GM19238 (cell line): ENCODE measurements around the gene IRX4.

ENCODE experiments used
- DNase-seq: peaks from one replicate; pipeline ENCODE4 v3.0.0; 2011; ENCODE audit warnings: low spot score; ENCODE audit not compliant: insufficient read length

Gene IRX4

GRCh38 chr5:1892685-1893445, 10.1 kb upstream of the IRX4 start:
- DNase-seq = no peak

- no peak for DNase-seq
Observed at GRCh38 chr5:1892211-1892610, 9.5 kb upstream of the IRX4 start.

DNA sequence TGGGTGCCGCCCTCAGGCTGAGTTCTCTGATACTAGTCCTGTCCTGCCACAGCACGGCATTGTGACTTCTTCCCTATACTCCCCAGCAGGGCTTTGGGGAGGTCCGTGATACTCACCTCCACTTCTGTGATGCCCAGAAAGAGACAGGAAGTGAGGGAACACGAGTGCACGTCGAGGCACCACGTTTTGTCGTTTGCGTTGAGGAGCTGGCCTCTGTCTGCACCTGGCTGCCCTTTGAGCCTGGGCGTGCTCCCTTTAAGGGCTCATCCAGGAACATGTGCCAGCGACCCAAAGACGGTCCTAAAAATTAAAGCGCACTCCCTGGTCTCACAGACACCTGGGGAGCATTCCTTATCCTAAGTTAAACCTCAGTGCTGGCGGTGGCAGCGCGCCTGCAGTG, 8.7 kb upstream of the IRX4 start:
- DNase-seq = no peak

GRCh38 chr5:1890296-1890695, 7.6 kb upstream of the IRX4 start:
- DNase-seq = no peak

DNA sequence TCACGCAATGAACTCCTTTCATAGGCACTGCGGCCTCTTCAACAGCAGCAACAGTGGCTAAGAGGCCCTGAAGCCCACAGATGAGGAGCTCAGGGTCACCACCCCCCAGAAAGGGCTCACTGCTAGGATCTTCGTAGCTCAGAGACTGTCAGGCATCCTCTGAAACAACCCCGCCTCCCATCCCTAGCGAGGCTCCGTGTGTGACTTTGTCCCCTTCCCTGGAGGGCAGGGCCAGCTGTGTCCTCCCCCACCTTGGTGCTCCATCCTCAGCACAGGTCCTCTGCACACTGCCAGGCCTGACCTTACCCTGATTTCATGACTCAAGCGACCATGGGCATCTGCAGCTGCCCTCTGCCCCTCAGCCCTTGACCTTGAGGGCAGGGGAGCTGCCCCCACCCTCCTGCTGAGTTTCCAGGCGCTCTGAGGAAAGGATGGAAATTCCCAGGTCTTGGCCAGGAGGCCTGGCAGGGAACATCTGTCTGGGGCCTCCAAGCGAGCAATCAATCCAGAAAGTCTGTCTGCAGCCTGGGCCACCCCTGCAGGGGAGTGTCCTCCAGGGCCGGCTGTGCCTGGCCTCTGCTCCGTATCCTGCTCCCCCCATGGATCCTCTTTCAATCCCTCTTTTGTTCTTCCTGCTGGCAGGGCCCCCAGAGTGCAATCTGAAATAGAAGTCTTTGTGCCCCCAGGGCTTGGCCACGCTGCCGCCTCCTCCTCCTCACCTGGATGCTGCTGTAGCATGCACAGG, 6.8 kb upstream of the IRX4 start:
- DNase-seq = no peak

- no peak for DNase-seq
Observed at GRCh38 chr5:1888541-1889251, 6.0 kb upstream of the IRX4 start.

GRCh38 chr5:1887588-1888360, 5.0 kb upstream of the IRX4 start:
- DNase-seq = no peak

DNA sequence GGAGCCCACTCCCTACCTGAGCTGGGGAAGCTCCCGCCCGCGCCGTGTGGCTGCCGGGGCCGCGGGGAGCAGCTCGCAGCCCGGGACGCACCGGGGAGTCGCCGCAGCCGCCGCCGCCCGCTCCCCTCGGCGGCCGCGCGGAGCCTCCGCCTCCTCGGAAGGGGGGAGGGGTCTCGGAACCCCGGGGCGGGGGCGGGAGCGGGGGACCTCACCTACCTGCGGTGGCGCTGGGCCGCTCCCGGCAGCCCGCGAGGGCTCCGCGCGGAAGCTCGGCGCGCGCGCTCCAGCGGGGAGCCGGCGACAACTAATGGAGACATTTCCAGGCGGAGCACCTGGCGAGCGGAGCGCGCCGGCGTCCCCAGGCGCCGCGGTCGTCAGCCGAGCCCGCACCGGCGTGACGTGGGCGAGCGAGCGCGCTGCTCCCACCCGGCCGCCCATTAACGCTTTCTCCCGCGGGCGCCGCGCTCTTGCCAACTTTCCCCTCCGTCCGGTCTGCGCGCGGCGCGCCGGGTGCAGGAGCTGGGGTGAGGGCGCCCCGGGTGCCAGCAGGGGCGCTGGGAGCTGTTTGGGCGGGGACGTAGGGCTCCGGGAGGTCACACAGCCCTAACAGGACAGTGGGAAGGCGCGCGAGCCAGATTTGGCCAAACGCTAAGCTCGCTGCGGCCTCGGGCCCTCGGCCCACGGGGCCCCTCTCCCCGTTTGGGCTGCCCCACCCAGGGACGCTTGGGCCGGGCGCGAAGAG, 4.3 kb upstream of the IRX4 start:
- no peak for DNase-seq

DNA sequence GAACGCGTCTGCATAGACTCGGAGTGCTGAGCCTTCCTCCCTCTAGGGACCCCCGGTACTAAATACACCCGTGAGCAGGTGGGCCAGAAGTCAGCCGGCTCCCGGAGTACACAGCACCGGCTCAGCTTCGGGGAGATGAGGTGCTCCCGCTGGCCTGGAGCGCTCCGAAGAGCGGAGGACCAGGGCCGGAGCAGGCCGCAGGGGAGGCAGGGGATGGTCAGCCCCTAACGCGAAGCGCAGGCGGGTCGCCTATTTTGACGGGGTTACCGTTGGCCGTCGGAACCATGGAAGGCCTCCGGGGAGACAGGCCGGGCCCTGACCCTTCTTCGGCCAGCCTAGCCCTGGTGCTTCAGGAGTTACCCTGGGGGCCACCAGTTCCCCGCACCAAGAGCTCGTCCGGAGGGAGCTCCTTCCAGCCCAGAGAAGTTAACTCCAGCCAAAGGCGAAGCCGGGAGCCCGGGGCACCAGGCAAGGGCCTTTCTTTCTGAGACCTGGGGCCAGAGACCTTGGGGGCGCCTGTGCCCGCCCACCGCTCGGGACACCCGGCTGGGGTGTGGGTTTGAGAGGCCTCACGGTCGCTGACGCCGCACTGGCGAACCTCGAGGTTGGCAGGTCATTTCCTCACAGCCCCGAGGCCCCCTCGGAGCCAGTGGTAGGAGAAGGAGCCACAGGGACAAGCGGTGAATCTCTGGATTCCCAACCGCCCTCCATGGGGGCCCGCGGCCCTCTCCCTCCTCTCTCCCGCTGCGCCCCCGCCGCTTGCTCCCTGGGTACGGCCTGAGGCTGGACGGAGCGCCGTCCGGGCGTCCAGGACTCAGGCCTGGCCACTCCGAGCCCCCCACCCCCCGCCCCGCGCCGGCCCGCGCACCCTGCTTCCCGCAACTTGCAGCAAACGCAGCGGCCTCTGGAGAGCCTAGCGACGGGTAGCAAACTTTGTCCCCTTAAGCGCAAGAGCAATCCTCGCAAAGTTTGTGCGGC, 3.4 kb upstream of the IRX4 start:
- no peak for DNase-seq

DNA sequence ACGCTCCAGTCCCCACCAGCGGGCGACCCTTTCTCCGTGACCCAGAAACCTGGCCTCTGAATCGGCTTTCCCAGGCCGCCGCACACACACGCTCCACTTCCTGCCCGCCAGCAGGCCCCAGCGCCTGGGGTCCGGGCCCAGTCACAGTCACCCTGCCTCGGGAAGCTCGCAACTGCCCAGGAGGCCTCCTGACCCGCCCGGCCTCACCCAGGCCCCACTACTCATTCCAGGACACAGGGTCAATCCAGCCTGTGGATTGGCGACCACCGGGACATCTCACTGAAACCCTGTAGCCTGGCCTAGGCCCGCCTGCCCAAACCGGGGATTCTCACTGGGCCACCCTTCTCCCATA, 2.7 kb upstream of the IRX4 start:
- DNase-seq = no peak

GRCh38 chr5:1884678-1885403, 2.1 kb upstream of the IRX4 start:
- DNase-seq = no peak

DNA sequence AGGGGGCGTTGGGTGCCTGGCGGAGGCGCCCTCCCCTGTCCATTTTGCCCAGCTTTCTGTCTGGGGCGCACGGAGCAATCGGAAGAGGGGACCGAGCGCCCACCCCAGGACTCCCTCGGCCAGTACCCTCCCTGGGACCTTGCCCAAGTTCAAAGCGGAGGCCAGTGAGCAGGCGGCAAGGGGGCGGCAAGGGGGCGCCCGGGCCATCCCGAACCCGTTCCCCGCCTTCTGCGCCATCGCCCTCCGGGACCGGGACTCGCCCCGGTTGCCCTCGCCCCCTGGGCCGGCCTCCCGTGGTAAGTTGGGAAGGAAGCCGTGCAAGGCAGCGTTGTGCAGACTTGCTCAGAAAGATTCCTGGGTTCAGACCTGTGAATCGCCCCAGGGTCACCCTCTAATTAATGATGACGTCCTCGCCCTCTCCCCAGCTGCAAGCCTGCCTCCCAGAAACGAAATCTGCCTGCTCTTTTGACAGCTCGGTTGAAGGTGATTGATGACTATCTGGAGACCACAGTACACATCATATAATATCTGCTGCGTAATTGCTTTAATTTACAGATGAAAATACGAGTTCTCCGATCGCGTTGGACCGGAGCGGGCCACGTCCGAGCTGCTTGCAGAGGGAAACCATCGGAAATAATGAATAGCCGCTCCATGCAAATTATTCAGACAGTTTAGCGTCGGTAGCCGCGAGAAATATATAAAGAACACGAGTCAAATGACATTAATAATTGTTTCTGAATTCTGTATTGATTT, 1.4 kb upstream of the IRX4 start:
- DNase-seq = no peak

DNA sequence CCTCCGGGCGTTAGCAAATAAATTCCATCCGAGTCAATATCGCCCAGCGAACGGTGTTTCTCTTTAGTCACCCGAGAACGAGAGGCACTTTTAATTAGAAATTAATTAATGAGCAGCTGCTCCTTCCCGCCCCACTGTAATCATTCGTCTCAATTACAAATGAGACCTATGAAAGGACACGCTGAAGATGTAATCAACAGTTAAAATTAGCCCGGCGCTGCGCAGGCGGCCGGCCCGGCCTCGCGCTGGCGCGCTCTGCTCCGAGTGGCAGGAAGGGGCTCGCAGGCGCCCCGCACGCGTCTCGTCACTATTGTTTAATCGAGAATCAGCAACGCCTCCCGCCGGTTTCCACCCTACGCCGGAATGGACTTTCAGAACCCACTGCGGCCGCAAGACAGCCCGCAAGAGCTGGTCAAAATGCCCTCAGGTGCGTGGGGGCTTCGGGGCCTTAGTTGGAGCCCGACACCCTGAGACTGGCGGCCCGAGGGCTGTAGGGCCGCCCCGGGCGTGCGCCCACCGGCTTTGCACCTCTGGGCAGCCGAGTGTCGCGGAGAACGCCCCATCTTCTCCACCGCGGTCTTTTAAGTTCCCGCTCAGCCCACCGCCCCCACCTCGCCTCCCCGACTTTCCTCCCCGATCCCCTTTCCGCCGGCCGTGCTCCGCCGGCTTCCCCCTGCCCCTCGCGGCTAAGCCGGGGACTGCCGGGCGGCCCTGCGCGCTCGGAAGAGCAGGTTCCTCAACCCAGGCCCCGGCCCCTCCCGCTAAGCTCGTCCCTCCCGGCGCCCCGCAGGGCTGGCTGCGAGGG, 597 bp upstream of the IRX4 start:
- no peak for DNase-seq

GRCh38 chr5:1881731-1882336, 891 bp downstream of the IRX4 start:
- no peak for DNase-seq

- DNase-seq = no peak
Observed at GRCh38 chr5:1881098-1881572, 1.6 kb downstream of the IRX4 start.

DNA sequence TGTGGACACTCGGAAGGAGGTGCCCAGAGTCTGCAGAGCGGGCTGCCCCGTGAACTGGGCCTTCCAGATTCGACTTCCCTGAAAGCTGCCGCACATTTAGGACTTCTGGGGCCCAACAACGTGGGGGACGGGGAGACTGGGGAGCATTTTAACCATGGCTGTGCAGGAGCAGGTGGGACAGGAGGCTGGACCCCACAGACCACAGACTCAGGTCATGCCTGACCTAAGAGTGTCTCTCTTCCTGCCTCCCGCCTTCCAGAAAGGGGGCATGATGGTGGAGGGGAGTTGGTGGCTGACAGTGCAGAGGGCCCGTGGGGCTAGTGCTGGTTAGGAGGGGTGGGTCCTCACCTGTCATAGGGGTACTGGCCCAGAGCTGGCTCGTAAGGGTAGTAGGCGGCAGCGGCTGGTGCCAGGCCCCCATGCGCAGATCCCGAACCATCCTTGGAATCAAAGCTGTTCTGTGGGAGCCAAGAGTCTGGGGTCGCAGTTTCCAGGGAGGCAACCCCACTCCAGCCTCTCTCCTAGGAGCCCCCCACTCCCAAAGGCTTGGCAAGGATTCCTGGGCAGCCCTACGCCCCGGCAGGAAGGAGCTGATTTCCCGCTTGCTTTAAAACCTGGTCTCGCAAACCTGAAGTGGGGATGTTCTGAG, 2.2 kb downstream of the IRX4 start:
- no peak for DNase-seq
